Stomach (tissue), 4 donors: ENCODE results near the gene NTPCR.

Experiments used
- EP300 ChIP-seq: sonication (generic); formaldehyde crosslinking; IDR thresholded peaks from one replicate; pipeline ENCODE4 v1.6.1; 2017; ENCODE audit warnings: antibody characterized with exemption
- POLR2A ChIP-seq, 4 donors: fragments of 450-650 bp; IDR thresholded peaks; one replicate each; pipeline ENCODE4 v1.6.1; 2016; ENCODE audit warnings: antibody characterized with exemption in 4 of 4, control low read depth in 2 of 4, mild to moderate bottlenecking in 1 of 4, moderate library complexity in 1 of 4
- POLR2AphosphoS5 ChIP-seq, 3 donors: sonication (generic); formaldehyde crosslinking; IDR thresholded peaks; one replicate each; pipeline ENCODE4 v1.6.1; 2016; ENCODE audit warnings: antibody characterized with exemption in 3 of 3
- TF ChIP-seq, protein P1 (sequence below), 7 experiments: fragments of 450-650 bp in 4 of 7; fragments of 200-600 bp in 3 of 7; sonication (generic) in 3 of 7; IDR thresholded peaks; one replicate each; pipeline ENCODE4 v1.5.1; 2016 to 2019; ENCODE audit warnings: antibody characterized with exemption in 7 of 7, control low read depth in 2 of 7, mild to moderate bottlenecking in 1 of 7

DNA sequence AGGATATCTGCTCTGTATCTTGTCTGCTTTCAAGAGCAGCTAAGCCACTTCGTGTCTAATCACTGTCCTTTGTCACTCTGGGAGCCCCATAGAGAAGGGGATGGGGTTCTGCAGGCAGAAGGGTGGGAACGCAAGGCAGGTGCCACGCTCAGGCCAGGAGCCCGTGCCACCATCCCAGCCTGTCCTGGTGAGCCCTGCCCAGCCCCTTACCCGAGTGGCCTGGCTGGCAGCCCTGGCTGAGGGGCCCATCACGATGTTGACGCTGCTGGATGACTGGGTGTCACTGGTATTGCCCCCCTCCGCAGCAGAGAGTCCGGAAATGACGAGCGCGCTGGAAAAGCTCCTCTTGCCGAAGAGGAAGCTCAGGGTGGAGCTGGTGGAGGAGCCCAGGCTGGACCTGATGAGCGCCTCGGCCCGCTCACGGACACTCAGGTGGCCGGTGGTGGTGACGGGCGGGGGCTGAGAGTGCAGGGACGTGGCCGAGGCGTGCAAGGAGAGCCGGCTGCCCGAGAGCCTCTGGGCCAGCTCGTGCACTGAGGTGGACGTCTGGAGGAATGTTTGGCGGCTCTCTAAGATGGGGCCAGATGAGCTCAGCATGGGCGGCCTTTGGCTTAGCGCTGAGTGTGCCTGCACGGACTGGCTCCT, 35.6 kb downstream of the NTPCR start:
- TF ChIP-seq, protein P1, sequence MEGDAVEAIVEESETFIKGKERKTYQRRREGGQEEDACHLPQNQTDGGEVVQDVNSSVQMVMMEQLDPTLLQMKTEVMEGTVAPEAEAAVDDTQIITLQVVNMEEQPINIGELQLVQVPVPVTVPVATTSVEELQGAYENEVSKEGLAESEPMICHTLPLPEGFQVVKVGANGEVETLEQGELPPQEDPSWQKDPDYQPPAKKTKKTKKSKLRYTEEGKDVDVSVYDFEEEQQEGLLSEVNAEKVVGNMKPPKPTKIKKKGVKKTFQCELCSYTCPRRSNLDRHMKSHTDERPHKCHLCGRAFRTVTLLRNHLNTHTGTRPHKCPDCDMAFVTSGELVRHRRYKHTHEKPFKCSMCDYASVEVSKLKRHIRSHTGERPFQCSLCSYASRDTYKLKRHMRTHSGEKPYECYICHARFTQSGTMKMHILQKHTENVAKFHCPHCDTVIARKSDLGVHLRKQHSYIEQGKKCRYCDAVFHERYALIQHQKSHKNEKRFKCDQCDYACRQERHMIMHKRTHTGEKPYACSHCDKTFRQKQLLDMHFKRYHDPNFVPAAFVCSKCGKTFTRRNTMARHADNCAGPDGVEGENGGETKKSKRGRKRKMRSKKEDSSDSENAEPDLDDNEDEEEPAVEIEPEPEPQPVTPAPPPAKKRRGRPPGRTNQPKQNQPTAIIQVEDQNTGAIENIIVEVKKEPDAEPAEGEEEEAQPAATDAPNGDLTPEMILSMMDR (IDR thresholded peaks at IDR 0.05): no peak
- TF ChIP-seq EP300: no peak
- TF ChIP-seq POLR2A (IDR thresholded peaks at IDR 0.05): no peak
- no peak for TF ChIP-seq POLR2AphosphoS5 (IDR thresholded peaks at IDR 0.05)
